SKM-1 (cell line): ENCODE measurements around the gene CHPF2.

Experiments used
- DNase-seq: peaks from one replicate; lab custom pipeline; 2025; ENCODE audit not compliant: unreplicated experiment; lab: John Stamatoyannopoulos, UW

Gene CHPF2

GRCh38 chr7:151282111-151282510, 49.8 kb downstream of the CHPF2 start:
- DNase-seq, result no peak

GRCh38 chr7:151283302-151283701, 51.0 kb downstream of the CHPF2 start:
- DNase-seq, result no peak

- DNase-seq, result no peak
These were observed 53.9 kb downstream of the CHPF2 start for GRCh38 chr7:151286148-151286547.
